HepG2 (cell line): Measurements from ENCODE around the gene NPAS2. TPM values are rescaled to one million over a fixed set of nuclear protein-coding genes. Genes with fewer than 3 reads are reported as not detected.

Experiments
- AHDC1 ChIP-seq: sonication (generic); formaldehyde crosslinking; IDR thresholded peaks from 2 replicates; pipeline ENCODE4 v1.5.1; 2020; ENCODE audit warnings: mild to moderate bottlenecking, missing genetic modification reagents, borderline replicate concordance
- CHD2 ChIP-seq: IDR thresholded peaks from 2 replicates; pipeline ENCODE4 v1.6.1; 2011; ENCODE audit warnings: low read depth, low read length, improper control_type of control experiment
- FOXM1 ChIP-seq: sonication (generic); formaldehyde crosslinking; IDR thresholded peaks from 2 replicates; pipeline ENCODE4 v1.5.0; 2020; ENCODE audit warnings: missing genetic modification reagents
- FOXP1 ChIP-seq, 2 experiments: fragments of 450-650 bp in 1 of 2; IDR thresholded peaks; 2 replicates each; pipeline ENCODE4 v1.6.1; 2017 to 2018; ENCODE audit warnings: antibody characterized with exemption in 1 of 2
- HIVEP1 ChIP-seq: sonication (generic); formaldehyde crosslinking; IDR thresholded peaks from 2 replicates; pipeline ENCODE4 v1.4.0; 2020; ENCODE audit warnings: mild to moderate bottlenecking, missing genetic modification reagents
- KAT2B ChIP-seq: fragments of 150-350 bp; IDR thresholded peaks from 2 replicates; pipeline ENCODE4 v1.6.1; 2014; ENCODE audit warnings: low read depth, low read length, borderline replicate concordance
- MAFF ChIP-seq: IDR thresholded peaks from 2 replicates; pipeline ENCODE4 v1.6.1; 2011; ENCODE audit warnings: low read depth, low read length, improper control_type of control experiment
- NAIF1 ChIP-seq: sonication (generic); formaldehyde crosslinking; IDR thresholded peaks from 2 replicates; pipeline ENCODE4 v1.5.0; 2020; ENCODE audit warnings: mild to moderate bottlenecking, missing genetic modification reagents, borderline replicate concordance
- NFE2L1 ChIP-seq: sonication (generic); formaldehyde crosslinking; IDR thresholded peaks from 2 replicates; pipeline ENCODE4 v1.4.0; 2020; ENCODE audit warnings: missing genetic modification reagents, mild to moderate bottlenecking, borderline replicate concordance
- NKX3-1 ChIP-seq: sonication (generic); formaldehyde crosslinking; IDR thresholded peaks from 2 replicates; pipeline ENCODE4 v1.5.0; 2020; ENCODE audit warnings: missing genetic modification reagents
- NR2F6 ChIP-seq, 2 experiments: IDR thresholded peaks; 2 replicates each; pipeline ENCODE4 v1.6.1; 2016; ENCODE audit warnings: antibody characterized with exemption in 1 of 2, mild to moderate bottlenecking in 1 of 2
- SALL1 ChIP-seq: sonication (generic); formaldehyde crosslinking; IDR thresholded peaks from 2 replicates; pipeline ENCODE4 v1.8.0; 2022; ENCODE audit warnings: mild to moderate bottlenecking, missing genetic modification reagents
- SIN3A ChIP-seq: IDR thresholded peaks from 2 replicates; pipeline ENCODE4 v1.6.1; 2011; ENCODE audit warnings: low read depth, mild to moderate bottlenecking, control low read depth, low read length, borderline replicate concordance
- SNAI1 ChIP-seq: sonication (generic); formaldehyde crosslinking; IDR thresholded peaks from 2 replicates; pipeline ENCODE4 v1.5.0; 2020; ENCODE audit warnings: mild to moderate bottlenecking, missing genetic modification reagents, borderline replicate concordance
- TIGD3 ChIP-seq: sonication (generic); formaldehyde crosslinking; IDR thresholded peaks from 2 replicates; pipeline ENCODE4 v1.5.1; 2020; ENCODE audit warnings: mild to moderate bottlenecking, missing genetic modification reagents, borderline replicate concordance
- ZFP37 ChIP-seq: sonication (generic); formaldehyde crosslinking; IDR thresholded peaks from 2 replicates; pipeline ENCODE4 v1.4.0; 2020; ENCODE audit warnings: missing genetic modification reagents, borderline replicate concordance
- ZFP41 ChIP-seq: sonication (generic); formaldehyde crosslinking; IDR thresholded peaks from 2 replicates; pipeline ENCODE4 v1.4.0; 2020; ENCODE audit warnings: mild to moderate bottlenecking, missing genetic modification reagents, borderline replicate concordance
- ZNF441 ChIP-seq: sonication (generic); formaldehyde crosslinking; IDR thresholded peaks from 2 replicates; pipeline ENCODE4 v1.7.0; 2021; ENCODE audit warnings: missing genetic modification reagents, borderline replicate concordance
- ZNF513 ChIP-seq: sonication (generic); formaldehyde crosslinking; conservative IDR thresholded peaks from 2 replicates; pipeline ENCODE4 v1.5.0; 2020; ENCODE audit warnings: missing genetic modification reagents
- ZNF614 ChIP-seq: IDR thresholded peaks from 2 replicates; pipeline ENCODE4 v1.6.1; 2018; ENCODE audit warnings: missing biosample characterization, missing genetic modification reagents, inconsistent platforms, borderline replicate concordance
- polyA plus RNA-seq, 8 experiments: library from polyadenylated mRNA; depleted of rRNA in 3 of 8; stranded (reverse) in 7 of 8; unstranded in 1 of 8; fragments of >200 nt; fragmentation: Illumina TruSeq in 4 of 8; extraction: Trizol in 4 of 8; gene quantifications; 2 replicates each; pipeline versions ENCODE4 v1.2.1 to v1.2.3, GENCODE V29; 2011 to 2016; ENCODE audit warnings: low read depth in 4 of 8, missing spikeins in 1 of 8, mixed read lengths in 1 of 8; ENCODE audit not compliant: insufficient read depth in 1 of 8
- total RNA-seq, 5 experiments: library from RNA; depleted of rRNA; stranded (reverse); fragments of >200 nt; fragmentation: Illumina TruSeq; extraction: Trizol; gene quantifications; 2 replicates each; pipeline ENCODE4 v1.2.3, GENCODE V29; 2016; ENCODE audit warnings: low read depth in 1 of 5
- TF ChIP-seq, protein P1 (sequence below): IDR thresholded peaks from 2 replicates; pipeline ENCODE4 v1.6.1; 2016; ENCODE audit warnings: low read depth, borderline replicate concordance
- TF ChIP-seq, protein P2 (sequence below): sonication (generic); formaldehyde crosslinking; IDR thresholded peaks from 2 replicates; pipeline ENCODE4 v1.4.0; 2020; ENCODE audit warnings: mild to moderate bottlenecking, low read depth, missing genetic modification reagents

The NPAS2 gene
- total and polyA plus RNA-seq, 2 of the 13 experiments (the other 11 are each of a cell fraction or from before 2014, with no cell fraction given) = 14.8 to 37.5 TPM

DNA sequence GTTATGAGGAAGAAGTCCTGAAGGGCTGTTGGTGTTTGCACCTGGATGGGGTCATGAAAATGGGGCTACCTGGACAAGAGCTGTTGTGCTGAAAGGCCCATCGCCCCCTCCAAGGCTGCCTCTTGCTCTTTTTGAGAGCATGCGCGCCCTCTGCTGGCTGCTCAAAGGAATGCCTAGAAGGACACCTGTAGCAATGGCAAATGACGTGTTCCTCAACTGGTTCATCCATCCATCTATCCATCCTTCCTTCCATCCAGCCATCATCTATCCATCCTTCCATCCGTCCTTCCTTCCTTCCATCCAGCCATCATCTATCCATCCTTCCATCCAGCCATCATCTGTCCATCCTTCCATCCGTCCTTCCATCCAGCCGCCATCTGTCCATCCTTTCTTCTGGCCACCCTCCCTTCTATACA is 165.0 kb downstream of the NPAS2 start (continued):
- no peak for TF ChIP-seq NAIF1 (CRISPR knock-in tag)
- no peak for TF ChIP-seq ZNF513 (CRISPR knock-in tag)
- no peak for TF ChIP-seq NKX3-1 (CRISPR knock-in tag)
- no peak for TF ChIP-seq AHDC1 (CRISPR knock-in tag)
- TF ChIP-seq NFE2L1 (CRISPR knock-in tag) = no peak
- TF ChIP-seq, protein P1, sequence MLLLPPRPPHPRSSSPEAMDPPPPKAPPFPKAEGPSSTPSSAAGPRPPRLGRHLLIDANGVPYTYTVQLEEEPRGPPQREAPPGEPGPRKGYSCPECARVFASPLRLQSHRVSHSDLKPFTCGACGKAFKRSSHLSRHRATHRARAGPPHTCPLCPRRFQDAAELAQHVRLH (CRISPR knock-in tag) = no peak; the same call in 1 of the 2 replicates
- peak; percentile 73 for TF ChIP-seq SALL1 (CRISPR knock-in tag)
- TF ChIP-seq ZNF614 (CRISPR knock-in tag) = no peak; the same call in 1 of the 2 replicates
- TF ChIP-seq SNAI1 (CRISPR knock-in tag) = no peak
- no peak; the same call in 1 of the 2 replicates for TF ChIP-seq ZFP41
- no peak for TF ChIP-seq TIGD3 (CRISPR knock-in tag)
- TF ChIP-seq FOXM1 (CRISPR knock-in tag) = no peak
- no peak for TF ChIP-seq ZNF441 (CRISPR knock-in tag)
- TF ChIP-seq HIVEP1 = no peak
- no peak for TF ChIP-seq NR2F6 (IDR thresholded peaks at IDR 0.05)
- peak; percentile 43; the same call in 1 of the 2 replicates for TF ChIP-seq NR2F6 (CRISPR knock-in tag; IDR thresholded peaks at IDR 0.05)
- 0 out of 2 replicates have a peak, but pooled peaks have one; percentile 5 for TF ChIP-seq FOXP1 (IDR thresholded peaks at IDR 0.05)
- TF ChIP-seq FOXP1 (CRISPR knock-in tag; IDR thresholded peaks at IDR 0.05) = no peak
- no peak for TF ChIP-seq CHD2
- TF ChIP-seq KAT2B = no peak
- no peak for TF ChIP-seq MAFF
- no peak for TF ChIP-seq SIN3A
- TF ChIP-seq, protein P2, sequence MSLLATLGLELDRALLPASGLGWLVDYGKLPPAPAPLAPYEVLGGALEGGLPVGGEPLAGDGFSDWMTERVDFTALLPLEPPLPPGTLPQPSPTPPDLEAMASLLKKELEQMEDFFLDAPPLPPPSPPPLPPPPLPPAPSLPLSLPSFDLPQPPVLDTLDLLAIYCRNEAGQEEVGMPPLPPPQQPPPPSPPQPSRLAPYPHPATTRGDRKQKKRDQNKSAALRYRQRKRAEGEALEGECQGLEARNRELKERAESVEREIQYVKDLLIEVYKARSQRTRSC (CRISPR knock-in tag) = no peak
- TF ChIP-seq ZFP37 (CRISPR knock-in tag) = no peak
